PFSK-1 (cell line): ENCODE measurements around the gene BACE2.

ENCODE experiments used
- FOXP2 ChIP-seq: optimal IDR thresholded peaks from 2 replicates; pipeline ENCODE3; 2011; ENCODE audit warnings: borderline replicate concordance, control low read depth, inconsistent platforms; ENCODE audit not compliant: insufficient read depth; ENCODE audit errors: extremely low read length, extremely low read depth
- POLR2AphosphoS5 ChIP-seq: IDR thresholded peaks from 2 replicates; pipeline ENCODE4 v1.6.1; 2012; ENCODE audit warnings: low read depth, mild to moderate bottlenecking, control low read depth, low read length, moderate library complexity
- REST ChIP-seq, 2 experiments: IDR thresholded peaks; 2 replicates each; pipeline versions ENCODE4 v1.6.1 to v1.8.0; 2011 to 2012; ENCODE audit warnings: low read depth in 2 of 2, low read length in 2 of 2, control low read depth in 1 of 2, inconsistent platforms in 1 of 2, mild to moderate bottlenecking in 1 of 2, moderate library complexity in 1 of 2; ENCODE audit not compliant: insufficient read depth in 1 of 2
- SIN3A ChIP-seq: IDR thresholded peaks from 2 replicates; pipeline ENCODE4 v1.6.1; 2012; ENCODE audit warnings: mild to moderate bottlenecking, low read length, moderate library complexity, borderline replicate concordance; ENCODE audit not compliant: insufficient read depth
- TAF1 ChIP-seq: IDR thresholded peaks from 2 replicates; pipeline ENCODE4 v1.6.1; 2012; ENCODE audit warnings: low read length, control low read depth, borderline replicate concordance; ENCODE audit not compliant: insufficient read depth

Gene BACE2

DNA sequence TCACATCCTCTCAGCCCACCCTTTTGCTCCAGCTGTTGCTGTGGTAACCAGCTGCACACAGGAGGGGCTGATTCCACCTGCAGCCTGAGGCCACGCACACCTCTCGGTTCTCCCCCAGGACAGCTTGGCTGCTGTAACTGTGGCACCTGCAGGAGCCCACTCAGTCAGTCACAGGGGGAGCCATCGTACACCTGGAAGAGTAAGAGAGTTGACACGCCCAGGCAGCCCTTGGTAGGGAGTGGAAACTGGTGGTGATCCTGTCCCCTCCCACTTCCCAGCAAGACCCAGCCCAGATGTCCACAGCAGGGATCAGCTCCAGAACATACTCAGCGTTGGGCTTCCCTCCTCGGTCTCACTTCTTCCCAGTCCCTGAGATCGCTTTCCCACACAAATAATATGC is 32.2 kb upstream of the BACE2 start:
- TF ChIP-seq REST (IDR thresholded peaks at IDR 0.05; ENCODE audit: insufficient read depth in 1 of 2, low read depth in 2 of 2, low read length in 2 of 2) = no peak
- TF ChIP-seq POLR2AphosphoS5 = no peak
- TF ChIP-seq TAF1 = no peak
- no peak for TF ChIP-seq SIN3A
- TF ChIP-seq FOXP2 = no peak

DNA sequence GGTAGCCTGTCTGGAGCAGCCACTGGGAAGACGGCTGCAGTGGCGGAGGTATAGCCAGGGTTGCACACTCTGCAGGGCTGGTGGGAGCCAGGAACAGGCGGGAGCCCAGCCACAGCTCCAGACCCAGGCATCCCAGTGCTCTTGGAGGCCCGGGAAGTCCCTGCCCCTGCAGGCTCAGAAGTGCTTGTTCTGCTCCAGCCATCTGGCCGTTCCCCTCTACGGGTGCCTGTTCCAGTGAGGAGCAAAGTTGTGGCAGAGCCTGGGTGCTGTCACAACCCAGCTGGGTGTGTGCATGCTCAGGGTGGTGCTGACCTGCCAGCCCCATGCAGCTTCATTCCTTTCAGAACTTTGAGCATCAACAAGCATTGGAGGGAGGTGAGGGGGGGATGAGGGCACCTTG is 31.7 kb upstream of the BACE2 start:
- TF ChIP-seq TAF1 = no peak
- TF ChIP-seq REST (IDR thresholded peaks at IDR 0.05; ENCODE audit: insufficient read depth in 1 of 2, low read depth in 2 of 2, low read length in 2 of 2) = no peak
- no peak for TF ChIP-seq SIN3A
- no peak for TF ChIP-seq POLR2AphosphoS5
- no peak for TF ChIP-seq FOXP2

GRCh38 chr21:41137401-41137800 is 30.6 kb upstream of the BACE2 start:
- TF ChIP-seq TAF1 (no peak), SIN3A (no peak), REST (IDR thresholded peaks at IDR 0.05; ENCODE audit: insufficient read depth in 1 of 2, low read depth in 2 of 2, low read length in 2 of 2) (no peak), FOXP2 (no peak), POLR2AphosphoS5 (no peak)

DNA sequence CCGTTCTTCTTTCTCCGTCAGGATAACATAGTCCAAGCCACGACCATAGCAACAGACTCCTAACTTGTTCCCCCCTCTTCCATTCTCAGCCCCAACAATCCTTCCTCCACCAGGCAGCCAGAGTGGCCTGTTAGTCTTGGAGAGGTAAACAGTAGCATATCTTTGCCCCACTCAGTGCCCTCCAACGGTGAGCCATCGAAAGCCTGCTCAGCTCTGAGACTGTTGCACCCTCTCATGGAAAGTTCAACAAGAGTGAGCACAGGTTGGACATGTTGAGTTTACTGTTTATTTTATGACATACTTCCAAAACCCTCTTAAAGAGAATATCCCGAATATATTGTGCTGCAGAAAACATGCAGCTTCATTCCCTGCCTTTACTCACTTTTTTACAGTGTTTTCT is 30.1 kb upstream of the BACE2 start:
- no peak for TF ChIP-seq REST (IDR thresholded peaks at IDR 0.05; ENCODE audit: insufficient read depth in 1 of 2, low read depth in 2 of 2, low read length in 2 of 2)

- TF ChIP-seq TAF1 (no peak), SIN3A (no peak), FOXP2 (no peak), REST (IDR thresholded peaks at IDR 0.05; ENCODE audit: insufficient read depth in 1 of 2, low read depth in 2 of 2, low read length in 2 of 2) (no peak), POLR2AphosphoS5 (no peak)
Measured at GRCh38 chr21:41138711-41139110, 29.2 kb upstream of the BACE2 start.
